Stimulated activated CD4-positive, alpha-beta T cell treated with anti-CD3 and anti-CD28 coated beads, Interleukin-12 subunit alpha, Interleukin-12 subunit beta, amount 100 ng/mL, for 24 hours (primary cell): ENCODE measurements around the gene TGM4.

Experiments
- DNase-seq, 2 experiments: peaks; one replicate each; pipeline ENCODE4 v3.0.0-alpha.2; 2020; ENCODE audit warnings: low read depth in 2 of 2

Gene TGM4

DNA sequence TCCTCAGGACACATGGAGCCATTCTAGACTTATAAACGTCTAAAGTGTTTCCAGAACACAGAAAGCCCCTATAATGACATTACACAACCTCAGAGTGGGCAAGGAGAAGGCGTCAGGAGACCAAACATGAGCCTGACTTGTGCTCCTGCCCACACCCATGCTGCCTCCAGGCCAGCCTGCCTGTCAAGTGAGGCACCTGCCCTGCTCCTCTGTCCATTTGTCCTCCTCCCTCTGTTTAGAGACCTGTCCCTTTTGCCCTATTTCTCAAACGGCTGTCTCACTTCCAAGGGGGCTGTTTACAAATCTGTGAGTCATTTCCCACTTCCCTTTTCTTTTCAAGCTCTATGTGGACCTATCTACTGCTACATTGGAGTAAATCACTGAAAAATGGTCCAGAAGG, 80.6 kb downstream of the TGM4 start:
- DNase-seq, result no peak

DNA sequence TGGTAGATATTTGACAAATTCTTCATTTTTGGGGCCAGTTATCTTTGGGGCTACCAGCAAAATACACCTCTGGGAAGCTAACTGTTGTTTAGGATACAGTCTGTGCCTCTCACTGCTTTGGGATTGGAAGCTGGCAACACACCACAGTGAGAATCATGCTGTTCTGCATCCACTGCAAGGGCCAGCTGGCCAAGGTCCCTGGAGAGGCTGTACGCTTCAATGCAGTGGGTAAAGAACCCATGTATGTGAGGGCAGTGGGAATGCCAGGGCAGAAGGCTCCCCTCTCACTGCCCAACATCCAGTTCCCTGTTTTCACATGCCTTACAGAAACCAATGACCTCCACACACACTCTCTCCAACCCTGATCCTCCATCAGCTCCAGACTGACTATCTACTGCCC, 81.5 kb downstream of the TGM4 start:
- DNase-seq, result no peak

DNA sequence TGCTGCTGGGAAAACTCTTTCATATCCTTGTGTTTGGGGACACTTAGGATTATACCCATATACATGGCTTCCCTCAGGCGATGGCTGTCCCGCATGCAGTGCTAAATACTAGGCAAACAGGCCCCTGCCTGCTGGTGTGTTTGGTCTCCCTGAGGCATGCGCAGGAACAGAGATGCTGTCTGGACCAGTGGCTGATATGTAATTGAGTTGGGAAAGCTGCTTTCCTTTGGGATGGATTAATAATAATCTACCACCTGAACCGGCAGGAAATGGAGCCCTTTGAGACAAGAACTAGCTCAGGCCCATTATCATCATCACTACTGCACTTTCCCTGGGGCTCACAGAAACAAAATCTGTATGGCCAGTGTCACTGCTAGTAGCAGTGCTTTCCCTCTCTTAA, 83.6 kb downstream of the TGM4 start:
- DNase-seq, result no peak

DNA sequence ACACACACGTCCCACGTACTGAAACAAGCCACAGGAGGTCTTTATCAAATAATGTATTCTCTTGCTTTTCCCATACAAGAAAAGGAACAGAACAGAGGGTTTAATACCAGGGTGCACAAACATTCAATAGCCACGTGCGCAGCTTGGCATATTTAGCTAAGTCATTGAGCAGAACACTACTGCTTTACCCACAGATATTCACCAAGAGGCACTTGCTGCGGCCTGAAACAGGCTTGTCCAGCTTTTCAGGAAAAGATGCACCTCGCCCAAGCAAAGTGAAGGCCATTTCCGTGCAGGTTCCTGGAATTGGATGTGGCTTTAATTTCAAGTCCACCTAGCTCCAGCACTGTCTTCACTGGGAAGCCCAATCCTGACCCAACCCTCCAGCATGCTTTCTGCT, 84.0 kb downstream of the TGM4 start:
- no peak for DNase-seq

DNA sequence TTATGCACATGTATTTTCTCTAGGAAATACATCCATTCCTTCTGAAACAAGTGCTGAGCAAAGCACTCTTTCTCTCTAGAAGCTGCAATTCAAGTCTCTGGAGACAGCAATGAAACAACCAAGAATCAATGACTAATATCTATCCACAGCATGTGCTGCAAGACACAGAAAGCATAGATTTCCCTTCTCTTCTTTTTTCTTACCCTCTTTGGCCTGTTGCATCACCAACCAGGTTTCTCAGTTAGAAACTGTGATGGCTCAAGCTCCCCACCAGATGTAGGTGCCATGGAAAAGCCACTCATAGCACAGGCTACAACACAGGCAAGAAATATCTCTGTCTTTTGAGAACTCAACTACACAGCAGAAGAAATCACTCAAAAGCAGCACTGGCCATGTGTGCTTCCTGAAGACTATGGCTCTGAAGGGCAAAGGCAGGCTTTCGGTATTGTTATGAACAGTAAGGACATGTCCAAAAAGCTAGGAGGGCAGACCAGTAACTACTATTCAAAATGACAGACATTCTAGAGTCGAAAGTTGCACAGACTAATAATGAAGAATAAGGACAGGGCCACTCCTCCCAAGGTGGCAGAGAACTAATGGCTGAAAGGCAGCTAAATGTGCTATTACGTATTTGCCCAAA, 86.1 kb downstream of the TGM4 start:
- DNase-seq, result no peak

DNA sequence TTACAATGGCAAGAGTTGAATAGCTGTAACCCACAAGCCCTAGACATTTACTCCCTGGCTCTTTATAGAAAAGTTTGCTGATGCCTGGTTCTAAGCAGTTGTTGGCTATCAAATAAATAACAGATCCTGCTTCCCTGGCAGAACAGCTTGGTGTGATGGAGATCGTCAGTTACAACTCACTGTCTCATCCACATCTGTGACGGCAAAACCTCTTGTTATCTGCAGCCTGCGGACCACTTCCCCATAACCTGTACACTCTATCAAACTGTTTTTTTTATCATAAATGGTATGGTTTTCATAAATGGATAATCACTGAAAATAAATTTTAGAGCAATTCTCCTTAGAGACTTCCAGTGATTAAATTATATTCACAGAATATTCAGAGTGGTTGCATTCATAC, 87.5 kb downstream of the TGM4 start:
- DNase-seq, result no peak

DNA sequence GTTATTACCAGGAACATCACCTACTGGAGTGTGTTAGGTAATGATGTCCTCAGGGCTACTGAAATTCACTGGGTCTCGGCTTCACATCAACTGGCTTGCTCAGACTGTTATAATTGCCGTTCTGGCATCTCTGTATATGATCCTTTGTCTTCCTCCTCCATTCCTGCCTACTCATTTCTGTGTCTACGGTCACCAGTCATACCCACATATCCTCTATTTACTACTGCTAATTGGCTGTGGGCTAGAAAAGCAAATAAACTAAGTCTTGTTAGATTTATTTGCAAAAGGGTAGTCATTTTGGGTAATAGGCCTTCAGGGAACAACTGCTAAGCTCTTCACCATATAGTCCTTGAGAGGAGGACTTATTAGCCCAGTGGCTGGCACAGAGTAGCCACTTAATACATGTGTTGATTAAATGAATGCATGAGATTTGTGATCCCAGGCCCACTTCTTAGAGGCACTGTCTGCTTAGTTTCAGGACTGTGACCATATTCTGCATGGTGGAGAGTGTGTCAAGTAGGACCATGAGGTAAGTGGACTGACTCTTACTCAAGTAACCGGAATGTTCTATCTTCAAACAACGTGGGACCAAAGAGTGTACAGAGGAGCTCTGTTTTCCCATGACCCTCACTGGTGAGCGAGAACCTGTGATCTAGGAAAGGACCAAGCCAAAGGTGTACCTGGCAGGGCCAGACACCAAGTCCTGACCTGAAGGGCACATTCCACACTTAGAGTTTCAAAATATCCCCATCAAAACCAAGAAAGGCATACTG, 88.4 kb downstream of the TGM4 start:
- no peak for DNase-seq

DNA sequence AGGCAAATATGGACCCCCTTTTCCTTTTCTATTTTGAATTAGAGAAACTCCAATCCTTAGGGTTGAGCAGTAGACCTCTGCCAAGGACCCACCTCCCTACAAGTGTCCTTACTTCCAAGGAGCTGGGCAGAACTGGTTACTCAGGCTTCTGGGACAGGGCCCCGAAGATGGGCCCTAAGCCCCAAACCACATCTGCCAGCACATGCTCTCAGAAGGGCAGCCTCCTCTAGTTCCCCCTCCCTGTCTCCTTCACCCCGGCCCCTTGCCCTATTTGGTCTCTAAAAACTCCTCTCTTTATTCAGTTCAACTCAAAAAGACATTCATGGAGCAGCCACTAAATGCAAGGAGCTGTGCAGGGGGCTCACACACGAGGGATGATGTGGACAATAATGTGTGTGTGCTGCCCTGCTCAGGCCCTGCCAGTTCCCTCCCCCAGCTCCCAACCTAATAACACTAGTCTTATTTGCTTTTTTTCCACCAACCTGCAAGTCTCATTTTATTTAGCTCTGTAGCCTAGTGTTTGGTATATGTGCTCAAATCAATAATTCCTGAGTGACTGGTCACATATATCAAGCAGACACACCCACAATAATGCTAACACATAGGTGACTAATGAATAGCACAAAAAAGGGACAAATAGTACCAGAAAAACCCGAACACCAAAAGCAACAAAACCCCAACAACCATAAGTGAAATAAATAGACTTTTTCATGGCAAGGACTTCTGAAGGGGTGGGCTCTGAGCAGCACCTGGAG, 89.3 kb downstream of the TGM4 start:
- no peak for DNase-seq
